Measurements from ENCODE around the gene ZNF423. TPM values are rescaled to one million over a fixed set of nuclear protein-coding genes. Genes with fewer than 3 reads are reported as not detected.

The ZNF423 gene
- total RNA-seq, 1 experiment from 2014 or later: 11.1 TPM

GRCh38 chr16:49592546-49593423 is 263.1 kb downstream of the ZNF423 start:
- BruUV-seq (replicated peaks): no TSS peak
- H3K4me1 ChIP-seq (ENCODE audit: insufficient read depth, low read length, poor library complexity, severe bottlenecking): peaks cover 17% of the 10 kb centered on the region
- peak; percentile 52 for DNase-seq (ENCODE audit: low spot score)
- H3K9me3 ChIP-seq (ENCODE audit: low read depth, low read length, poor library complexity, severe bottlenecking): no peaks in the 10 kb centered on the region
- CTCF ChIA-PET: interaction anchor here (0.6 to 1.9 kb wide), 6 partner anchors 28 to 185 kb away, joined by 3 to 13 read pairs (median 6); no protein-coding TSS in a partner anchor
- TF ChIP-seq CTCF (conservative IDR thresholded peaks at IDR 0.05; ENCODE audit: low read depth, low read length) (peak; percentile 78), EZH2 (IDR thresholded peaks at IDR 0.05; ENCODE audit: borderline replicate concordance, low read depth, low read length, poor library complexity, severe bottlenecking) (no peak)
- H3K27me3 ChIP-seq (replicated peaks; ENCODE audit: insufficient read depth, low read depth, low read length, poor library complexity): no peaks in the 10 kb centered on the region
- H3K27ac ChIP-seq (ENCODE audit: low read depth, low read length, poor library complexity, severe bottlenecking): no peak overlapping the region
- no peaks in the 10 kb centered on the region for H3K36me3 ChIP-seq (ENCODE audit: insufficient read depth, low read length, poor library complexity, severe bottlenecking)
- POLR2A ChIA-PET (ENCODE audit: low non-redundant PET): no interaction called here
- intact Hi-C loops (cut with micrococcal nuclease; ENCODE audit: unreplicated experiment): loop anchor here (2.0 to 10.0 kb wide), 4 partner anchors 36 to 332 kb away; no protein-coding TSS in a partner anchor
- H3K4me3 ChIP-seq (ENCODE audit: low read depth, low read length, poor library complexity, severe bottlenecking): no peak overlapping the region

GRCh38 chr16:49590166-49590871 is 265.6 kb downstream of the ZNF423 start:
- BruUV-seq (replicated peaks): no TSS peak
- DNase-seq (ENCODE audit: low spot score): no peak
- POLR2A ChIA-PET (ENCODE audit: low non-redundant PET): no interaction called here
- intact Hi-C loops (cut with micrococcal nuclease; ENCODE audit: unreplicated experiment): loop anchor here (5.0 to 10.0 kb wide), 2 partner anchors 98 to 334 kb away; no protein-coding TSS in a partner anchor
- CTCF ChIA-PET: no interaction called here
- H3K4me1 ChIP-seq (ENCODE audit: insufficient read depth, low read length, poor library complexity, severe bottlenecking): peaks cover 5% of the 10 kb centered on the region
- no peak overlapping the region for H3K27ac ChIP-seq (ENCODE audit: low read depth, low read length, poor library complexity, severe bottlenecking)
- no peaks in the 10 kb centered on the region for H3K36me3 ChIP-seq (ENCODE audit: insufficient read depth, low read length, poor library complexity, severe bottlenecking)
- H3K9me3 ChIP-seq (ENCODE audit: low read depth, low read length, poor library complexity, severe bottlenecking): no peaks in the 10 kb centered on the region
- no peak for TF ChIP-seq CTCF (conservative IDR thresholded peaks at IDR 0.05; ENCODE audit: low read depth, low read length)
- no peak for TF ChIP-seq EZH2 (IDR thresholded peaks at IDR 0.05; ENCODE audit: borderline replicate concordance, low read depth, low read length, poor library complexity, severe bottlenecking)
- no peak overlapping the region for H3K4me3 ChIP-seq (ENCODE audit: low read depth, low read length, poor library complexity, severe bottlenecking)
- H3K27me3 ChIP-seq (replicated peaks; ENCODE audit: insufficient read depth, low read depth, low read length, poor library complexity): no peaks in the 10 kb centered on the region

- no peaks in the 10 kb centered on the region for H3K36me3 ChIP-seq (ENCODE audit: insufficient read depth, low read length, poor library complexity, severe bottlenecking)
- H3K4me3 ChIP-seq (ENCODE audit: low read depth, low read length, poor library complexity, severe bottlenecking): no peak overlapping the region
- BruUV-seq (replicated peaks): no TSS peak
- TF ChIP-seq CTCF (conservative IDR thresholded peaks at IDR 0.05; ENCODE audit: low read depth, low read length): no peak
- TF ChIP-seq EZH2 (IDR thresholded peaks at IDR 0.05; ENCODE audit: borderline replicate concordance, low read depth, low read length, poor library complexity, severe bottlenecking): no peak
- ChIA-PET CTCF (no interaction called here), POLR2A (ENCODE audit: low non-redundant PET) (no interaction called here)
- peaks cover 3% of the 10 kb centered on the region for H3K4me1 ChIP-seq (ENCODE audit: insufficient read depth, low read length, poor library complexity, severe bottlenecking)
- intact Hi-C loops (cut with micrococcal nuclease; ENCODE audit: unreplicated experiment): loop anchor here (5.0 to 10.0 kb wide), 2 partner anchors 97 to 335 kb away; no protein-coding TSS in a partner anchor
- no peaks in the 10 kb centered on the region for H3K27me3 ChIP-seq (replicated peaks; ENCODE audit: insufficient read depth, low read depth, low read length, poor library complexity)
- no peak overlapping the region for H3K27ac ChIP-seq (ENCODE audit: low read depth, low read length, poor library complexity, severe bottlenecking)
- H3K9me3 ChIP-seq (ENCODE audit: low read depth, low read length, poor library complexity, severe bottlenecking): no peaks in the 10 kb centered on the region
- no peak for DNase-seq (ENCODE audit: low spot score)
These were observed 266.3 kb downstream of the ZNF423 start for GRCh38 chr16:49589544-49590031.
